Colonic mucosa (tissue), 4 donors: Measurements from ENCODE around the gene ZNF283. TPM values are rescaled to one million over a fixed set of nuclear protein-coding genes. Genes with fewer than 3 reads are reported as not detected.
"Not testable (repeated sequence)": the region's sequence is repeated elsewhere in the genome, so short reads cannot be mapped to it uniquely, and the experiment has no call there.

Experiments used
- DNase-seq: peaks from one replicate; pipeline ENCODE4 v3.0.0-alpha.2; 2020
- H3K27ac ChIP-seq: fragments of 200-600 bp; one replicate; pipeline ENCODE4 v1.8.0; 2021
- H3K27me3 ChIP-seq: fragments of 200-600 bp; one replicate; pipeline ENCODE4 v1.8.0; 2021
- H3K36me3 ChIP-seq: fragments of 200-600 bp; one replicate; pipeline ENCODE4 v1.8.0; 2021
- H3K4me1 ChIP-seq: fragments of 200-600 bp; one replicate; pipeline ENCODE4 v1.8.0; 2021; ENCODE audit warnings: mild to moderate bottlenecking
- H3K4me3 ChIP-seq: fragments of 200-600 bp; one replicate; pipeline ENCODE4 v1.8.0; 2021
- H3K9ac ChIP-seq, 2 donors: one replicate each; pipeline ENCODE4 v1.7.0; 2013; ENCODE audit warnings: control low read depth in 2 of 2, low read depth in 2 of 2, low read length in 2 of 2
- H3K9me3 ChIP-seq: fragments of 200-600 bp; one replicate; pipeline ENCODE4 v1.8.0; 2021
- intact Hi-C: fragments of 100-400 bp; cut with DNase I; formaldehyde crosslinking; loops from one replicate; pipeline ENCODE4 v1.14.1; 2022
- total RNA-seq, 2 donors: library from RNA; stranded (reverse); fragmentation: NEBNext Ultra II Directional in 1 of 2; extraction: Animal tissue kit (Norgen Biotek cat#: 25700) in 1 of 2; gene quantifications; one replicate each; pipeline ENCODE4 v1.2.1, GENCODE V29; 2021
- TF ChIP-seq, protein P1 (sequence below): fragments of 200-600 bp; IDR thresholded peaks from one replicate; pipeline ENCODE4 v1.8.0; 2022; ENCODE audit warnings: antibody characterized with exemption, mild to moderate bottlenecking
- donor health status: healthy.
- donor health status: DM: no; HTN: no; CAD: no.
- donor health status: DM: no; HTN: no; CAD: no.

ZNF283 gene
- total RNA-seq, 2 donors from 2014 or later = 6.5 to 7.3 TPM

DNA sequence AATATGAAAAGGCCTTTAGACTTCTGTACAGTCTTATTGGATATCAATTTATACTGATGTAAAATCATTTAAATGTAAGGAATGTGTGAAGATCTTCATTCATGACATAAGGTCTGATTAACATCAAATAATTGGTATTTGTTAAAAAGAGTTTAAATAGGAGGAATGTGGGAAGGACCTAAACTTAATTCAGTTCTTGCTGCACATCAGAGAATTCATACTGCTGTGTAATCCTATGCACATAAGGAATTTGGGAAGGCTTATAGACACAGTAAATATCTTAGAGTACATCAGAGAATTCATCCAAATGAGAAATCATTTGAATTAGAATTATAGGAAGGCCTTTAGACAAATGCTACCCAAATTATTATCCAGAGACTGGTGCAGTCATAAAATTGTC, 21.7 kb downstream of the ZNF283 start:
- intact Hi-C loops = no loop called here
- peaks cover 23% of the 10 kb centered on the region for H3K9me3 ChIP-seq
- DNase-seq = no peak
- H3K9ac ChIP-seq = no peak overlapping the region
- TF ChIP-seq, protein P1, sequence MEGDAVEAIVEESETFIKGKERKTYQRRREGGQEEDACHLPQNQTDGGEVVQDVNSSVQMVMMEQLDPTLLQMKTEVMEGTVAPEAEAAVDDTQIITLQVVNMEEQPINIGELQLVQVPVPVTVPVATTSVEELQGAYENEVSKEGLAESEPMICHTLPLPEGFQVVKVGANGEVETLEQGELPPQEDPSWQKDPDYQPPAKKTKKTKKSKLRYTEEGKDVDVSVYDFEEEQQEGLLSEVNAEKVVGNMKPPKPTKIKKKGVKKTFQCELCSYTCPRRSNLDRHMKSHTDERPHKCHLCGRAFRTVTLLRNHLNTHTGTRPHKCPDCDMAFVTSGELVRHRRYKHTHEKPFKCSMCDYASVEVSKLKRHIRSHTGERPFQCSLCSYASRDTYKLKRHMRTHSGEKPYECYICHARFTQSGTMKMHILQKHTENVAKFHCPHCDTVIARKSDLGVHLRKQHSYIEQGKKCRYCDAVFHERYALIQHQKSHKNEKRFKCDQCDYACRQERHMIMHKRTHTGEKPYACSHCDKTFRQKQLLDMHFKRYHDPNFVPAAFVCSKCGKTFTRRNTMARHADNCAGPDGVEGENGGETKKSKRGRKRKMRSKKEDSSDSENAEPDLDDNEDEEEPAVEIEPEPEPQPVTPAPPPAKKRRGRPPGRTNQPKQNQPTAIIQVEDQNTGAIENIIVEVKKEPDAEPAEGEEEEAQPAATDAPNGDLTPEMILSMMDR = no peak
- no peak overlapping the region for H3K27ac ChIP-seq
- no peaks in the 10 kb centered on the region for H3K27me3 ChIP-seq
- H3K4me3 ChIP-seq = no peak overlapping the region
- no peaks in the 10 kb centered on the region for H3K4me1 ChIP-seq
- H3K36me3 ChIP-seq = peaks cover 5% of the 10 kb centered on the region

DNA sequence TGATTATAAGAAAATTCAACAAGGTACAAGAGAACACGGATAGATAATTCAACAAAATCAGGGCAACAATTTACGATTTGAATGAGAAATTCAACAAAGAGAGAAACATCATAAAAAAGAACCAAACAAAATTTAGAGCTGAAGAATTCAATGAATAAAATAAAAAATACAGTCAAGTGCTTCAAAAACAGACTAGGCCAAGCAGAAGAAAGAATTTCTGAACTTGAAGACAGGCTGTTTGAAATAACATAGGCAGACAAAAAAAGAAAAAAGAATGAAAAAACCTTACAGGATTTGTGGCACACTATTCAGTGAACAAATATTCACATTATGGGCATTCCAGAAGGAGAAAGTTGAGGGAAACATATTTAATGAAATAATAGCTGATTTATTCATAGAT, 31.1 kb downstream of the ZNF283 start:
- no peaks in the 10 kb centered on the region for H3K36me3 ChIP-seq

DNA sequence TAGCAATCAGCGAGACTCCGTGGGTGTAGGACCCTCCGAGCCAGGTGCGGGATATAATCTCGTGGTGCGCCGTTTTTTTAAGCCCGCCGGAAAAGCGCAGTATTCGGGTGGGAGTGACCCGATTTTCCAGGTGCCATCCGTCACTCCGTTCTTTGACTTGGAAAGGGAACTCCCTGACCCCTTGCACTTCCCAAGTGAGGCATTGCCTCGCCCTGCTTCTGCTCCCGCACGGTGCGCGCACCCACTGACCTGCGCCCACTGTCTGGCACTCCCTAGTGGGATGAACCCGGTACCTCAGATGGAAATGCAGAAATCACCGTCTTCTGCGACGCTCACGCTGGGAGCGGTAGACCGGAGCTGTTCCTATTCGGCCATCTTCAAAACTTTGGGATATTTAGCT, 39.8 kb downstream of the ZNF283 start:
- intact Hi-C loops, DNase-seq, H3K9me3 ChIP-seq: not testable (repeated sequence)

More for the DNA sequence above, 31.1 kb downstream of the ZNF283 start:
- TF ChIP-seq, protein P1 = no peak
- no peak overlapping the region for H3K27ac ChIP-seq
- no peaks in the 10 kb centered on the region for H3K9me3 ChIP-seq
- no peak overlapping the region for H3K4me3 ChIP-seq
- no peak overlapping the region for H3K9ac ChIP-seq
- no peaks in the 10 kb centered on the region for H3K4me1 ChIP-seq
- no peaks in the 10 kb centered on the region for H3K27me3 ChIP-seq
- no peak for DNase-seq
- intact Hi-C loops = no loop called here

DNA sequence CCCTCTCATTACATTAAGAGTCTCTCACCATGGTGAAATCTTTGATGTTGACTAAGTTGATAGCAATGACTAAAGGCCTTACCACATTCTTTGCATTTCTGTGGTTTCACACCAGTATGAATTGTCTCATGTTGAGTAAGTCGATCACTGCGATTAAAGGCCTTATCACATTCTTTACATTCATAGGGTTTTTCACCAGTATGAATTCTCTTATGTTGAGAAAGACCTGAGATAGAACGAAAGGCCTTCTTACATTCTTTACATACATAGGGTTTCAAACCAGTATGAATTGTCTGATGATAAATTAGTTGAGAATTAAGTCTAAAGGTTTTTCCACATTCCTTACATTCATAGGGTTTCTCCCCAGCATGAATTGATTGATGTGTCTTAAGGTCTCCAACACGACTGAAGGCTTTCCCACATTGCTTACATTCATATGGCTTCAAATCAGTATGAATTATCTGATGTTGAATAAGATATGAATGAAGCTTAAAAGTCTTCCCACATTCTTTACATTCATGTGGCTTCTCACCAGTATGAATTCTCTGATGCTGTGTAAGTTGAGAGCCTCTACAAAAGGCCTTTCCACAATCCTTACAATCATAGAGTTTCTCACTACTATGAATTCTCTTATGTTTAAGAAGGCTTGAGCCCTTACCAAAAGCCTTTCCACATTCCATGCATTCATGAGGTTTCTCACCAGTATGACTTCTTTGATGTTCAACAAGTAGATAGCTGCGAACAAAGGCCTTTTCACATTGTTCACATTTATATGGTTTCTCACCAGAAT, 45.6 kb downstream of the ZNF283 start:
- H3K4me3 ChIP-seq = no peak overlapping the region
- H3K9me3 ChIP-seq = peaks cover 15% of the 10 kb centered on the region
- H3K4me1 ChIP-seq = no peaks in the 10 kb centered on the region
- H3K36me3 ChIP-seq = no peaks in the 10 kb centered on the region
- TF ChIP-seq, protein P1 = no peak
- DNase-seq = no peak
- H3K27ac ChIP-seq = no peak overlapping the region
- intact Hi-C loops = no loop called here
- H3K9ac ChIP-seq = no peak overlapping the region
- no peaks in the 10 kb centered on the region for H3K27me3 ChIP-seq

More for the DNA sequence above, 39.8 kb downstream of the ZNF283 start:
- H3K36me3 ChIP-seq, H3K27me3 ChIP-seq, H3K9ac ChIP-seq, H3K4me1 ChIP-seq, H3K4me3 ChIP-seq, H3K27ac ChIP-seq: not testable (repeated sequence)

DNA sequence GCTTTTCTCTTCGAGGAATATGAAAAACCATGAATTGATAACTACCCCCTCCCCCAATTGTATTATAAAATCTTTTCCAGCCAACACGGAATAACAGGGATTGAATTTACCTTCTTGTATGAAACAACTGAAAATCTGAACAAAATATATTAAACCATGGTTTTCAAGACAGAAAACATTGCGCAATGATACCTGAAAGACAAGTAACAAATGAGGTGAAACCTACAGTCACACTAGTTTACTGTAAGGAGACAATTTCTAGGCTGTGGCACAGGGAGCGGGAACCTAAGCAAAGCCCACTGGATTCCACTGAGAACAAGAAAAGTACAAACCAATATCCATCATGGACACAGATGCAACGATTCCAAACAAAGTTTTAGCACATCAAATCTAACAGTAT, 53.4 kb downstream of the ZNF283 start:
- Histone ChIP-seq H3K27me3 (no peaks in the 10 kb centered on the region), H3K36me3 (no peaks in the 10 kb centered on the region), H3K27ac (no peak overlapping the region), H3K9me3 (peaks cover 3% of the 10 kb centered on the region), H3K9ac (no peak overlapping the region), H3K4me3 (no peak overlapping the region), H3K4me1 (no peaks in the 10 kb centered on the region)
- DNase-seq = no peak
- intact Hi-C loops = no loop called here
- TF ChIP-seq, protein P1 = no peak

DNA sequence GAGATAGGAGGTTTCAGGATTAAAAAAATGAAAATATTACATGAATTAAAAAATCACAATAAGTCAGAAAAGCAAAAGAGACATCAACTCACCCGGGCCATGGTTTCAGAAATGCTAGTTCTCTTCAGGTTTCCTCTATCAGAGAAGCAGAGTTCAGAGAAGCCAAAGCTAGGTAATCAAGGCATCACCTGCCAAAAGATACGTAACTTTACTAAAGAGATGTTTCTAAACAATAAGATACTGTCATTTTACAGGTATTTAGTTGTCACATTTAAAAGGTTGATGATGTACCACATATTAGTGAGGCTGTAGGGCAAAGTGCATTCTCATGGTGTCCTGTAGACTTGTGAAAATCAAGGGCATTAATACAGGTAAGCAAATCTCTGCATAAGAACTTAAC, 56.7 kb downstream of the ZNF283 start, which contains the start of gene ZNF404:
TSS of gene ZNF404 (minus strand) at position 101 of the 400 bp plus-strand sequence.
- Histone ChIP-seq H3K9ac (no peak within 1 kb of the TSS), H3K27me3 (no peaks in the 10 kb centered on the region), H3K4me3 (no peak within 1 kb of the TSS), H3K36me3 (no peaks in the 10 kb centered on the region), H3K27ac (no peak within 1 kb of the TSS), H3K9me3 (no peaks in the 10 kb centered on the region), H3K4me1 (no peaks in the 10 kb centered on the region)
- TF ChIP-seq, protein P1 = no peak
- intact Hi-C loops = no loop called here
- no peak for DNase-seq
